Fibroblast of skin of abdomen (primary cell): Measurements from ENCODE around the gene GP1BB.

ENCODE experiments used
- DNase-seq: peaks from one replicate; pipeline ENCODE4 v3.0.0-alpha.2; 2013

Gene GP1BB

DNA sequence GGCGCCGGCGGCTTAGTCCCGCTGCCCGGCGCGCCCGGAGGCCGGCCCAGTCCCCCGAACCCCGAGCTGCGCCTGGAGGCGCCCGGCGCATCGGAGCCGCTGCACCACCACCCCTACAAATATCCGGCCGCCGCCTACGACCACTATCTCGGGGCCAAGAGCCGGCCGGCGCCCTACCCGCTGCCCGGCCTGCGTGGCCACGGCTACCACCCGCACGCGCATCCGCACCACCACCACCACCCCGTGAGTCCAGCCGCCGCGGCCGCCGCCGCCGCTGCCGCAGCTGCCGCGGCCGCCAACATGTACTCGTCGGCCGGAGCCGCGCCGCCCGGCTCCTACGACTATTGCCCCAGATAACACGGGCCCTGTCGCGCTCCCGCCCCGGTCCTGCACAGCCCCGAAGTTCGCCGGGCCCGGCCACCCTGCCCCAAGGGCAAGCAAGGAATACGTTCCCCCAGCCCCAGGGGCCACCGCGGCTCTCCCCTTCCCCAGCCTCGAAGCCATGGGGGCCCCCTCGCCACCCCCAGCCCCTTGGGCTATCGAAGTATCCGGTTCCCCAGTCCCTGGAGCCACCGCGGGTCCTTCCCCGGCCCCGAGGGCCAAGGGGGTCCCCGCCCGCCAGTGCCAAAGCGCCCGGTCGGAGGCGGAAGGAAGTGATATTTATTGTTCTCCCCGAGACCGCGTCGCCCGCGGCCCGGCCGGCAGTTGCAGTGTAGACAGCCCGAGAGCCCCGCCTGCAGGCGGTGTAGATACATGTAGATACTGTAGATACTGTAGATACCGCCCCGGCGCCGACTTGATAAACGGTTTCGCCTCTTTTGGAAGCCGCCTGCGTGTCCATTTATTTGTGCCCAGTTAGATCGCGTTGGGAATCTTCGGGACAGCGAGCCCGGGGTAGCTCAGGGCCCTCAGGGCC, 43.4 kb downstream of the GP1BB start:
- no peak for DNase-seq

DNA sequence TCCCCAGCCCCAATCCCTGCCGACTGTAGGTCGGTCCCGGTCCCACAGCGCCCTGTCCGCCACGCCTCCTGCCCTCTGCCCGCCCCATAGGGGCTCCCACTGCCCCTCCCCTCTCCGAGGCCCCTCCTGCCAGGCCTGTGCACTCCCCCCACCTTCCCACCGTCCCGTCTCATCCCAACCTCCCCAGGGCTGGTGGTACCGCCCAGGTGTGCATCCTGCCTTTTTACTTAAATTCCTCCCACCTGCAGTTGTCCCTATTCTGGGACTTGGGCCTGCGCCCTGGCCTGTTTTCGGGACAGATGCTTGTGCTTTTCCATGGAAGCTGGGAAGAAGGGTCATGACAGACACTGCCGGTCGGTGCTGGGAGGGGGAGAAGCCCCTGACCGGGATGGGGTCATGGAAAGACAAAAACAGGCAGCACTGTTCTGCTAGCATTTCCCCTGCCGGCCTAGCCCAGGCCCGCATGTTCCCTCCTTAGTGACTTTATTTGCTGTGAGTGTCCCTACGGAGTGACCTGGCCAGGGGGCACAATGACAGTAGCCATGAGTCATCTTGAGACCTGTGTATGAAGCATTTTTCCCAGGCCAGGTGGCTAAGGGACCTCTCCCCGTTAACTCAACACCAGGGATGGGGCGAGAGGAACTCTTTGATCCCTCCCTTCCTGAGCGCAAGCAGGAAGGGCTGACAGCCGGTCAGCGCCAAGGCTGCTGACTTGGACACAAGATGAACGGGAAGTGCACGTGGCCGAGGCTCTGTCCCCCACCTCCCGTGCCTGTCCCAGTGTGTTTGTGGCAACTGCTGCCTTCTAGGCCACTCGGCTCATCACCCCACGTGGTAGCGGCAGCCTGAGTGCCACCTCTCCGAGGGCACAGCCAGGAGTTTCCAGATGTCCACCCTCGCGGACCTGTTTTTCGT, 44.3 kb downstream of the GP1BB start:
- no peak for DNase-seq

DNA sequence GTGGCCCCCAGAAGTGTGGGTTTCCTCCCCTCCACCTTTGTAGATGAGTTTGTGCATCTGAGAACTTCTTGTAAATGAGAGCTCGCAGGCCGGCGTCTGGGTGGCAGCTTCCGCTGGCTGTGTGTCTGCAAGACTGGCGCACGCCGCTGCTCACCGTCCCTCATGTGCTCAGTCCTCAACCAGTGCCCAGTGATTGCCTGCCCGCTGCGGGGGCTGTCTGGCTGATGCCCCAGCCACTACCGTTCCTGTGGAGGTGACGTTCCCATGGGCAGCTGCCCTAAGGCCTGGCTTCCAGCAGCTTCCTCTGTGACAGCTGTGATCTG, 46.0 kb downstream of the GP1BB start:
- no peak for DNase-seq

DNA sequence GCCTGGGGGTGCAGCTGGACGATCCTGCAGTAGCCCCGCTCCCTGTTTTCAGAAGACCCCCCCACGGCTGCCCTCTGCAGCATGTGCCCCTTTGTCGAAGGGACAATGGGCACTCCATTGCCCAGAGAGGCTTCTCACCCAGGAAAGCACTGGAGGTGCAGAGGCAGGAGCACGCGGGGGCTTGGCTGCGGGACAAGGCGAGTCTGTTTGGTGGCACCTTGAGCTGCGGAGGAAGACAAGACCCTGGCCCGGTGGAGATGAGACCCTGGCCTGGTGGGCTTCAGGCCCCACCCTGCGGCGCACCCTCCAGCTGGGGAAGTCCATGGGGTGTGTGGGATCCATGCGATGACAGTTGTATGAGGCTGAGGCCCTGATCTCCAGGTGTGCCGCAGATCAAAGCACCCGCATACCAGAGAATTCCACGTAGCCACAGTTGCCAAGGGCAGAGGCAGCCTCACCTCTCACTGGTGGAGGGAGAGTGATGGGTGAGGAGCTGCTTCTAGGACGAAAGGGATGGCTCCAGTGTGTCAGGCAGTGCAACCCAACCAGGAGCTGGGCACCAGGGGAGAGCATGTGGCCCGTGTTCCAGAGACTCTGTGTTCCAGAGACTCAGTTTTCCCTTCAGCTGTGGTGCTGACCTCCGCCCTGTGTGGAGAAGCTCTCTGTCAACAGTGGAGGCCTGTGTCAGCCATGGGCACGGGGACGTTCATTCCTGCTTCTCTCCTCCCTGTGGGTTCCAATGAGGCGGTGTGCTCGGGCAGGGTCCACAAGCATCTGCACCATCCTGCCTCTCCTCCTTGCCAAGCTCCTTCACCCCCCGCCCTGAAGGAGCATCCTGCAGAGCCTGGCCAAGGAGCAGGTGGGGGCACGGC, 47.2 kb downstream of the GP1BB start:
- DNase-seq: no peak

DNA sequence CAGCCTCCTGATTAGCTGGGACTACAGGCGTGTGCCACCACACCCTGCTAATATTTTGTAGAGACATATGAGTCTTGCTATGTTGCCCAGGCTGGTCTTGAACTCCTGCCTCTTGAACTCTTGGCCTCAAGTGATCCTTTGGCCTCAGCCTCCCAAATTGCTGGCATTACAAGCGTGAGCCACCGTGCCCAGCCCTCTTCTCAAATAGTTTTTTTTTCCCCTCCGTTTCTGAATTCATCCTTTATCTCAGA, 49.0 kb downstream of the GP1BB start:
- DNase-seq: no peak

DNA sequence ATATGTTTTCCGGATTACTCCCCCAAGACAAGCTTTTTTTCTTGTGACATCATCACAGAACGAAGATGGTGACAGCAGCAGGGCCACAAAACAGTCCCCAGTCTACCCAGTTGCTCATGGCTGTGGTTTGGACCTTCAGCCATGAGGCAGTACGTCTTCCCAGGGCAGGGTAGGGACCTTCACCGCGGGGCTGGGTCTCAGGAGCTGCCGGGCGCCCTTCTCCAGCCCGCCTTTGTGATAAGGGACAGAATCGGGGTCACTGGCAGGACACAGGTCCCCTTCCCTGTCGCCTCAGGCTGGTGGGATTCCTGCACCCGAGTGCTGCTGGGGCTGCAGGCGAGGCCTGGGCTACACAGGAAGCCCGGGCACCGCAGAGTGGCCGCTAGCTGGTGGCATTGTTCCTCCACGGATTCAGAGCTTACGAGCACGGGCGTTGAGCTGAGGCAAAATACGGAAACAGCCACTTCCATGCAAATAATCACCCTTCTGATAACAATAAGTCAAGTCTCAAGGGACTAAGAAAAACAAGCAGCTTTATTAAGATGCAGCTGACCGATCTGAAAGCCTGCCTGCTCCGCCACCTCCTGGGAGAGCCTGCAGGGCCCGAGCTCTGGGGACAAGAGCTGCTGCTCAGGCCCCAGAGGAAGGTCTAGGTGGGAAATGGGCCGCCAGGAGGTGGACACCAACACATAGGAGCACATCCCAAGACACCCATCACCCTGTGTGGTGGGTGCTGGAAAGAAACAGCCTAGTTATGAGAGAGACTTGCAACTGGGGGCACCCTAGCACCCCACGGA, 49.5 kb downstream of the GP1BB start:
- DNase-seq: no peak

DNA sequence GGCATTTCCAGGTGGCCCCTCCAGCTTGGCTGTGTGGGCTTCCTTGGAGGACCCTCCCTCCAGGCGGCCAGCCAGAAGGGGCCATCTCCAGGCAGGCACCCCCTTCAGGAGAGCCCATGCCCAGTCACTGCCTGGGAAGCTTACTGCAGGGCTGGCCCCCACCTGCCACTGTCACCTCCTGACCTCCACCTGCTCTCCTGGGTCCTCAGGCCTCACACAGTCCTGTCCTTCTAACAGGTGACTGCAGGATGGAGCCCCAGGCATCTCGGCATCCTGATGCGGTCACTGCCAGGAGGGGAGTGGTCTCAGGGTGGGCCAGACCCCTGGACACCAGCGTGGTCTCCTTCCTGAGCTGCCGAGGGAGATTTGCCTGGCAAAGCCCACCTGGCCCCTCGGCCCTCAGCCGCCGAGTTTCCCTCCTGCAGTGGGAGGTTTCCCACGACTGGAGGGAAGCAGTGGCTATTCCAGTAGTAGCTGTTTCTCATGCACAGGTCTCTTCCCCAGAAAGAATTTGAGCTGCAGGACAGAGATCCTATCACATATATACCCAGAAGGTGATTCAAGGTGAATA, 50.2 kb downstream of the GP1BB start:
- no peak for DNase-seq
